ENCODE results near the gene ALG12. TPM values are rescaled to one million over a fixed set of nuclear protein-coding genes. Genes with fewer than 3 reads are reported as not detected.
A peak's percentile ranks its signal among the peaks of the same experiment; 100 is the strongest.
"Not testable (repeated sequence)": the region's sequence is repeated elsewhere in the genome, so short reads cannot be mapped to it uniquely, and the experiment has no call there.

The ALG12 gene
- total and polyA plus RNA-seq, 2 donors (not counting 1 experiment from before 2014, with no cell fraction given): 15.2 to 16.6 TPM

GRCh38 chr22:49946612-49947295 is 28.5 kb upstream of the ALG12 start:
- H3K4me2 ChIP-seq (replicated peaks; ENCODE audit: low read depth, low read length, poor library complexity, severe bottlenecking): no peak overlapping the region
- no peak overlapping the region for H3K27ac ChIP-seq (ENCODE audit: low read length in 2 of 2)
- H3K36me3 ChIP-seq (replicated peaks in 1 of 2; ENCODE audit: control extremely low read depth in 1 of 2, control insufficient read depth in 1 of 2, extremely low read depth in 1 of 2, insufficient read depth in 2 of 2, low read length in 1 of 2): no peaks in the 10 kb centered on the region
- 96% methylated on average over 17 of the region's 17 CpGs for WGBS (ENCODE audit: insufficient coverage)
- no peak overlapping the region for H3K9ac ChIP-seq (ENCODE audit: low read length)
- intact Hi-C loops (cut with micrococcal nuclease): no loop called here
- H3K4me1 Mint-ChIP-seq: peaks cover 9% of the 10 kb centered on the region
- H3K27ac Mint-ChIP-seq: peak overlapping the region; percentile 56
- H3K9me3 ChIP-seq (ENCODE audit: control extremely low read depth in 1 of 3, control insufficient read depth in 2 of 3, insufficient read depth in 1 of 3, low read length in 2 of 3): peaks cover 0 to 18% (median 3%) of the 10 kb centered on the region in 3 donors
- H3K27me3 Mint-ChIP-seq: no peaks in the 10 kb centered on the region
- H3K4me1 ChIP-seq (ENCODE audit: control insufficient read depth in 2 of 2, insufficient read depth in 2 of 2, low read length in 2 of 2): peaks cover 11 to 29% of the 10 kb centered on the region in 2 donors
- no peak overlapping the region for H3K4me3 ChIP-seq (ENCODE audit: control extremely low read depth in 1 of 5, extremely low read depth in 1 of 5, insufficient read depth in 1 of 5, low read depth in 2 of 5, low read length in 4 of 5)
- H2AFZ ChIP-seq (ENCODE audit: insufficient read depth, low read depth, low read length, poor library complexity, severe bottlenecking): no peak overlapping the region
- ChIA-PET CTCF (interaction anchor here (1.2 to 1.6 kb wide), 3 partner anchors 11 to 83 kb away, joined by 4 to 5 read pairs (median 5); no protein-coding TSS in a partner anchor), POLR2A (interaction anchor here (0.6 to 2.3 kb wide), 3 partner anchors 10 to 37 kb away, joined by 3 to 22 read pairs (median 5); no protein-coding TSS in a partner anchor)
- no peaks in the 10 kb centered on the region for H4K20me1 ChIP-seq (ENCODE audit: control insufficient read depth, insufficient read depth, low read length, poor library complexity, severe bottlenecking)
- ATAC-seq (ENCODE audit: low read depth) (no peak), DNase-seq (no peak)
- no peaks in the 10 kb centered on the region for H3K9me3 Mint-ChIP-seq (ENCODE audit: insufficient read depth)
- no peaks in the 10 kb centered on the region for H3K79me2 ChIP-seq (ENCODE audit: control insufficient read depth, insufficient read depth, low read length)
- H3K4me3 Mint-ChIP-seq: no peak overlapping the region
- TF ChIP-seq EZH2 (IDR thresholded peaks at IDR 0.05; ENCODE audit: borderline replicate concordance, insufficient read depth, low read depth, low read length, poor library complexity, severe bottlenecking) (no peak), CTCF (IDR thresholded peaks at IDR 0.05) (no peak)
- no peaks in the 10 kb centered on the region for H3K27me3 ChIP-seq (replicated peaks in 1 of 4; ENCODE audit: control extremely low read depth in 1 of 4, control insufficient read depth in 3 of 4, insufficient read depth in 4 of 4, low read length in 3 of 4)

- peak; percentile 14 for ATAC-seq (ENCODE audit: low read depth)
- H3K4me1 ChIP-seq (ENCODE audit: control insufficient read depth in 2 of 2, insufficient read depth in 2 of 2, low read length in 2 of 2): peaks cover 11 to 17% of the 10 kb centered on the region in 2 donors
Observed at GRCh38 chr22:49945042-49945794, 27.0 kb upstream of the ALG12 start.

More at GRCh38 chr22:49945042-49945794, 27.0 kb upstream of the ALG12 start:
- DNase-seq: peak; percentile 87
- H3K36me3 ChIP-seq (replicated peaks in 1 of 2; ENCODE audit: control extremely low read depth in 1 of 2, control insufficient read depth in 1 of 2, extremely low read depth in 1 of 2, insufficient read depth in 2 of 2, low read length in 1 of 2); H3K9me3 Mint-ChIP-seq (ENCODE audit: insufficient read depth); CTCF ChIA-PET; POLR2A ChIA-PET; intact Hi-C loops (cut with micrococcal nuclease); H4K20me1 ChIP-seq (ENCODE audit: control insufficient read depth, insufficient read depth, low read length, poor library complexity, severe bottlenecking); H3K4me3 Mint-ChIP-seq; H3K27me3 Mint-ChIP-seq; H3K27me3 ChIP-seq (replicated peaks in 1 of 4; ENCODE audit: control extremely low read depth in 1 of 4, control insufficient read depth in 3 of 4, insufficient read depth in 4 of 4, low read length in 3 of 4); H3K4me3 ChIP-seq (ENCODE audit: control extremely low read depth in 1 of 5, extremely low read depth in 1 of 5, insufficient read depth in 1 of 5, low read depth in 2 of 5, low read length in 4 of 5); H3K9ac ChIP-seq (ENCODE audit: low read length); H3K4me1 Mint-ChIP-seq; H3K79me2 ChIP-seq (ENCODE audit: control insufficient read depth, insufficient read depth, low read length); H2AFZ ChIP-seq (ENCODE audit: insufficient read depth, low read depth, low read length, poor library complexity, severe bottlenecking): not testable (repeated sequence)
- H3K27ac ChIP-seq (ENCODE audit: low read length in 2 of 2): peak overlapping the region; percentile 70 to 80
- peak overlapping the region; percentile 83 for H3K27ac Mint-ChIP-seq
- H3K4me2 ChIP-seq (replicated peaks; ENCODE audit: low read depth, low read length, poor library complexity, severe bottlenecking): peak overlapping the region; percentile 29
- peaks cover 0 to 29% (median 3%) of the 10 kb centered on the region in 3 donors for H3K9me3 ChIP-seq (ENCODE audit: control extremely low read depth in 1 of 3, control insufficient read depth in 2 of 3, insufficient read depth in 1 of 3, low read length in 2 of 3)
- WGBS (ENCODE audit: insufficient coverage): 80% methylated on average over 7 of the region's 17 CpGs

All from B cell (primary cell).